Ureter (tissue), 1 donor: ENCODE results near the gene MCMBP. TPM values are rescaled to one million over a fixed set of nuclear protein-coding genes. Genes with fewer than 3 reads are reported as not detected.
"Not testable (repeated sequence)": the region's sequence is repeated elsewhere in the genome, so short reads cannot be mapped to it uniquely, and the experiment has no call there.

Experiments
- DNase-seq: peaks from one replicate; pipeline ENCODE4 v3.0.0-alpha.2; 2020; ENCODE audit warnings: low spot score
- total RNA-seq: library from RNA; stranded (reverse); gene quantifications from one replicate; pipeline ENCODE4 v1.2.4, GENCODE V29; 2023
- donor health status: DM: yes; HTN: yes; CAD: no.

The MCMBP gene
- total RNA-seq = 48.9 TPM

- DNase-seq = no peak
Observed at GRCh38 chr10:119872610-119872859, at the start of gene MCMBP. TSS of gene MCMBP (minus strand) at chr10:119872843. CDS start at chr10:119872584, 259 bp downstream.

- DNase-seq = no peak
Observed at GRCh38 chr10:119919826-119920225, 47.2 kb upstream of the MCMBP start.

GRCh38 chr10:119919271-119919670 lies 46.6 kb upstream of the MCMBP start:
- DNase-seq = no peak

- DNase-seq = no peak
Observed at GRCh38 chr10:119917777-119918176, 45.1 kb upstream of the MCMBP start.

- no peak for DNase-seq
Observed at GRCh38 chr10:119910689-119911088, 38.0 kb upstream of the MCMBP start.

GRCh38 chr10:119908166-119908565 lies 35.5 kb upstream of the MCMBP start:
- no peak for DNase-seq

- DNase-seq = not testable (repeated sequence)
Observed at GRCh38 chr10:119907695-119908094, 35.1 kb upstream of the MCMBP start.

GRCh38 chr10:119903946-119904666 lies 31.5 kb upstream of the MCMBP start:
- no peak for DNase-seq

GRCh38 chr10:119898577-119898976 lies 25.9 kb upstream of the MCMBP start:
- DNase-seq = no peak

GRCh38 chr10:119896937-119897770 lies 24.5 kb upstream of the MCMBP start:
- no peak for DNase-seq

- DNase-seq = no peak
Observed at GRCh38 chr10:119896061-119896655, 23.5 kb upstream of the MCMBP start.

- DNase-seq = no peak
Observed at GRCh38 chr10:119893845-119894427, 21.3 kb upstream of the MCMBP start.

GRCh38 chr10:119893074-119893473 lies 20.4 kb upstream of the MCMBP start:
- DNase-seq = no peak

GRCh38 chr10:119892188-119893065 lies 19.8 kb upstream of the MCMBP start, which contains the start of gene SEC23IP:
TSS of gene SEC23IP (plus strand) at chr10:119892730. CDS start at chr10:119892783, 53 bp downstream.
- peak; percentile 97 for DNase-seq

GRCh38 chr10:119891849-119892187 lies 19.2 kb upstream of the MCMBP start:
- DNase-seq = not testable (repeated sequence)

- not testable (repeated sequence) for DNase-seq
Observed at GRCh38 chr10:119890307-119890706, 17.7 kb upstream of the MCMBP start.

- not testable (repeated sequence) for DNase-seq
Observed at GRCh38 chr10:119889201-119889600, 16.6 kb upstream of the MCMBP start.

GRCh38 chr10:119888715-119889114 lies 16.1 kb upstream of the MCMBP start:
- not testable (repeated sequence) for DNase-seq

GRCh38 chr10:119886070-119886469 lies 13.4 kb upstream of the MCMBP start:
- not testable (repeated sequence) for DNase-seq

GRCh38 chr10:119883901-119884611 lies 11.4 kb upstream of the MCMBP start:
- not testable (repeated sequence) for DNase-seq

GRCh38 chr10:119878524-119878923 lies 5.9 kb upstream of the MCMBP start:
- no peak for DNase-seq
